GM21576 (cell line): Measurements from ENCODE around the gene WDR77.

Experiments used
- ATAC-seq: cut with Tn5 transposase; IDR thresholded peaks from one replicate; pipeline ENCODE4 v1.9.1; 2021; ENCODE audit warnings: mild to moderate bottlenecking, moderate library complexity; ENCODE audit not compliant: unreplicated experiment

WDR77 gene

GRCh38 chr1:111470596-111470995 lies 21.5 kb upstream of the WDR77 start:
- no peak for ATAC-seq

- ATAC-seq = no peak
Observed at GRCh38 chr1:111469539-111469938, 20.5 kb upstream of the WDR77 start.

GRCh38 chr1:111468717-111469100 lies 19.7 kb upstream of the WDR77 start:
- ATAC-seq = no peak

GRCh38 chr1:111467865-111468716 lies 19.0 kb upstream of the WDR77 start:
- no peak for ATAC-seq

GRCh38 chr1:111466480-111466879 lies 17.4 kb upstream of the WDR77 start:
- ATAC-seq = no peak

- ATAC-seq = no peak
Observed at GRCh38 chr1:111465754-111466153, 16.7 kb upstream of the WDR77 start.

- ATAC-seq = no peak
Observed at GRCh38 chr1:111463029-111463683, 14.1 kb upstream of the WDR77 start.

- ATAC-seq = no peak
Observed at GRCh38 chr1:111462370-111463028, 13.4 kb upstream of the WDR77 start.

GRCh38 chr1:111461765-111462164 lies 12.7 kb upstream of the WDR77 start:
- ATAC-seq = no peak

- ATAC-seq = no peak
Observed at GRCh38 chr1:111455642-111456031, 6.6 kb upstream of the WDR77 start.

GRCh38 chr1:111454859-111455641 lies 6.0 kb upstream of the WDR77 start:
- ATAC-seq = no peak

GRCh38 chr1:111453706-111454105 lies 4.7 kb upstream of the WDR77 start:
- ATAC-seq = no peak

GRCh38 chr1:111452581-111452980 lies 3.5 kb upstream of the WDR77 start:
- no peak for ATAC-seq

- ATAC-seq = no peak
Observed at GRCh38 chr1:111450185-111450584, 1.1 kb upstream of the WDR77 start.

GRCh38 chr1:111449703-111450017 lies 604 bp upstream of the WDR77 start:
- no peak for ATAC-seq

GRCh38 chr1:111448482-111448917 lies 556 bp downstream of the WDR77 start:
- peak; percentile 21 for ATAC-seq

- ATAC-seq = no peak
Observed at GRCh38 chr1:111446967-111447892, 1.8 kb downstream of the WDR77 start.

GRCh38 chr1:111446546-111446945 lies 2.5 kb downstream of the WDR77 start:
- ATAC-seq = no peak

GRCh38 chr1:111444031-111444430 lies 5.0 kb downstream of the WDR77 start:
- ATAC-seq = no peak

- no peak for ATAC-seq
Observed at GRCh38 chr1:111442457-111442856, 6.6 kb downstream of the WDR77 start.
